Hematopoietic multipotent progenitor cell treated with erythropoietin and hydrocortisone succinate and interleukin-3 and kit ligand, for 15 days (in vitro differentiated cells): Measurements from ENCODE around the gene PRR33.
A peak's percentile ranks its signal among the peaks of the same experiment; 100 is the strongest.

Source experiments
- DNase-seq: peaks from one replicate; pipeline ENCODE4 v3.0.0-alpha.2; 2015; ENCODE audit warnings: low spot score

The PRR33 gene

GRCh38 chr11:1847006-1847735 is 44.5 kb downstream of the PRR33 start:
- DNase-seq = no peak

DNA sequence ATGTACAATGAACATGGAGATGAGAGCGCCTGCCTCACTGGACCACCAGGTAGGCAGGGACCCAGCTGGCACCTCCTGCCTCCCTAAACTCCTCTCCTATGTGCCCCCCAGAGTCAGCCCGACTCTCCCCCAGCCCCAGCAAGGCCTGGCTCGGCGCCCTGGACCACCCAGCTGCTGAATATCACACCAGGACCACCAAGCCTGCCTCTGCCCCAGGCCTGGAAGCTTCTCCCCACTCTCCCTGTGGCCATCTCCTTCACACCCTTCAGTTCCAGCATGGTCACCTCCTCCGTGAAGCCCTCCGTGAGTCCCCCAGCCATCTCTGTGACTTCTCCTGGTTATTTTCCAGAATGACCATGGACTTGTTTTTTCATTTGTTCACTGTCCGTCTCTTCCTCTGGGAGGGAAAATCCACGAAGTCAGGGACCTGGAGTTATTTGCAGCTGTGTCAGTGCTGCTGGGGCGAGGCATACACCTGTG is 45.2 kb downstream of the PRR33 start:
- no peak for DNase-seq

GRCh38 chr11:1845561-1846452 is 45.9 kb downstream of the PRR33 start:
- peak; percentile 41 for DNase-seq

- DNase-seq = no peak
Observed at GRCh38 chr11:1845095-1845429, 46.6 kb downstream of the PRR33 start.

GRCh38 chr11:1844221-1845094 is 47.2 kb downstream of the PRR33 start:
- DNase-seq = peak; percentile 94

DNA sequence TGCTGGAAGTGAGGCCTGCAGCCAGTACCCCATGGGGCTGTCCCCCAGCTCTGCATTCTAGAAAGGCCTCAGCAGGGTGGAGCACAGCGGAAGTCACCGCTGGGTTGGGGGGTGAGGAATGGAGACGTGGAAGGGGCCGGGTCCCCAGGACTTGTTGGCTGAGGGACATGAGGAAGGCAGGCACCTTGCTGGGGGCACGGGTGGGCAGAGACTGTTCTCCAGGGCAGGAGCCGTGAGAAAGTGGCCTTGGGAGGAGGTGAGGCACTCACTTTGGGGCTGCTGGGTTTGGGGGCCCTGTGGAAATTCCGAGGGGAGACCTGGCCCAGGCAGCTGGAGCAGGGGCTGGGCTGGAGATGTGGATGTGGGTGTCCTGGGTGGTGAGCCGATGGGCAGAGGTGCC is 47.9 kb downstream of the PRR33 start:
- peak; percentile 12 for DNase-seq

DNA sequence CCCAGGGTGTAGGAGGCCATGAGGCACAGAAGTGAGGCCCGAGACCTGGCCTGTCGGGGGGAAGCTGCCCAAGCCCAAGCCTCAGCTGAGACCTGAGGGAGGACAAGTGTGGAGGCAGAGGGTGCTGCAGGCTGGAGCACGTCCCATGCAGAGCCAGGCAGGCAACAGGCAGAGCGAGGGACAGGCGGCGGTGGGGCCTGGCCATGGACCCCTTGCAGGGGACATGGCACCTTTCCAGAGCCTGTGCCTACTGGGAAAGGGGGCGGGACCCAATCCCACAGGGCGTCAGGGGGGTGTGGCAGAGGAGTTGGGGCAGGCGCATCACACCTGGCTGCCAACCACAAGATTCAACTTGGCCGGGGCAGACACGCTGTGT is 48.6 kb downstream of the PRR33 start:
- DNase-seq = no peak

DNA sequence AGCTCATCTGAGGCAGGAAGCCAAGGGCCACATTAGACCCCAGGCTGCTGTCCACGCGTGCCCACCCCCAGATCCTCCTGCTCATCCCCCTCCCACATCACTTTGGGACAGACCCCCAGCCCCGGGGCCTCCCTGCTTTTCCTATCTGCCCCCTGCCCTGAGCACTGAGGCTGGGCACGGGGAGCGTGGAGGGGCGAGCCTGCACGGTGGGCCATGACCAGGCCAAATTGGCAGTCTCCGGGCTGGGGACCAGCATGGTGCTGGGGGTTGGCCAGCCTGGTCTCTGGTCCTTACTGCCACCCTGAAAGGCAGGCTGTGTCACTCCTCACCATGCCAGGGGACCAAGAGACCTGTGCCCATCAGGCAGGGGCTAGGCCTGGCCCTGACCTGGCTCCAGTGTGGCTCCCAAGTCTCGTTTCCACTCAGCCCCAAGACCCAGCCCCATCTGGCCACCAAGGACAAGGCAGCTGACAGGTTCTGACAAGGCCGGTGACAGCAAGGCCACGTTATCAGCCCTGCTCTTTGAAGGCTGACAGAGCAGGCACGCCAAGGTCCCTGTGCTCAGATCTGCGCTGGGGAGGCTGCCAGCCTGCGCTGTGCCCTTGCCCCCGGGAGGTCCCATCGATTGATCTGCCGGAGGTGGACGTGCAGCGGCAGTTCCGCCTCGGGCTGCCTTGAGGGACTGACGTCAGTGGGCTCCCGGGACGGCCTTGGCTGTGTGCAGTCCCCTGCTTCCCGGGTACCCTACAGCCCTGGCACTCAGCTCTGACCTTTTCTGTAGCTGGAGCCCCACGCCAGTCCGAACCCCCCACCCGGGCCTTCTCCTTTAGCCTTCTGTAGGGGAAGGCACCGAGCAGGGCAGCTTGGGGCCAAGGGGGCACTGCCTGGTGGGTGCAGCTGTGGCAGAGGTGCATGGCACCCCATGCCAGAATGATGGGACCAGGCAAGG is 49.3 kb downstream of the PRR33 start:
- DNase-seq = peak; percentile 71

GRCh38 chr11:1841511-1842148 is 50.1 kb downstream of the PRR33 start:
- DNase-seq = no peak

DNA sequence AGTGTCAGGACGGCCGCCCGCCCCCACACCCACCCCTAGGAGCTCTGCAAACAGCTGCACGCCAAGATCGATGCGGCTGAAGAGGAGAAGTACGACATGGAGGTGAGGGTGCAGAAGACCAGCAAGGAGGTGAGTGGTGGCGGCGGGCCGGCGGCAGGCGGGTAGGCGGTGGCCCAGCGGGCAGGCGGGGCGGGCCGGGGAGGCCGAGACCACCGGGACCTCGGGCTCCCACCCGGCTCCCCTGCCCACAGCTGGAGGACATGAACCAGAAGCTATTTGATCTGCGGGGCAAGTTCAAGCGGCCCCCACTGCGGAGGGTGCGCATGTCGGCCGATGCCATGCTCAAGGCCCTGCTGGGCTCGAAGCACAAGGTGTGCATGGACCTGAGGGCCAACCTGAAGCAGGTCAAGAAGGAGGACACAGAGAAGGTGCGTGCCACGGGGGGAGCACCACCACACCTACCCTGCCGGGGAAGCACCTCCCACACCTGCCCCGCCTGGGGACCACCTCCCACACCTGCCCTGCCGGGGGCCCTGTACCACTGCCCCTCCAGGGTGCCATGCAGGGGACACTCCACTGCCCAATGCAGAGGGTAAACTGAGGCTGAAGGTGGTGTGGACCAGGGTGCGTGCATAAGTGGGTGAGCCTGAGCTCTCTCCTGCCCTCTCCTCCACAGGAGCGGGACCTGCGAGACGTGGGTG is 50.8 kb downstream of the PRR33 start:
- no peak for DNase-seq

DNA sequence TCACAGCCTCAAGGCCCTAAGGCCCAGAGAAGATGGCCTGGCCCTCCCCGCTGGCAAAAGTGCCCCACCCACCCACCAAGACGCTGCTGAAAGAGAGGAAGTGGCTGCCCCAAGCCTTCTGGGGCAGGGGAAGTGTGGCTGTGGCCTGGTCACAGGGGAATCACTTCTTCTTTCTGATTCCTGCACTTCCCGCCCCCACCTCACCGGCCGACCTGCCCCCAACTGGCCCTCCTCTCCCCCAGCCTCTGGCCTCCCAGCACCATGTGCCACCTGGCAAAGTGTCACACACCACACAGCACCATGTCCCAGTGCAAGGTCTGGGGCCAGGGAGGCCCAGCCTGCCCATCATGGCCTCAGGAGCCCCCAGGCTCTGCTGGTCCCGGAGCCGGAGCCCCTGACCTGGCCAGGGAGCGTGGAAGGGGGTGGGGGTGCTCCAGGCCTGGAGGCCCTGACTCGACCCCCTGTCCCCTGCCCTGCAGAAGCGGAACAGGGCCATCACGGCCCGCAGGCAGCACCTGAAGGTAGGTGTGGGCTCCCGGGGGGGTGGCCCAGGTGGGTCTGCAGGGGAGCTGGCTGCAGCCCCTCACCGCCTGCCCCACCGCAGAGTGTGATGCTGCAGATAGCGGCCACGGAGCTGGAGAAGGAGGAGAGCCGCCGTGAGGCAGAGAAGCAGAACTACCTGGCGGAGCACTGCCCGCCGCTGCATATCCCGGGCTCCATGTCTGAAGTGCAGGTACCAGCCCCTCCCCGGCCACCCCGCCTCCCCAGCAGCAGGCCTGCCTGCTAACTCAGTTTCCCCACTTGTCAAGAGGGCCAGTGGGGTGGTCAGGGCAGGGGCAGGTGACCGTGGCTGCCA is 51.5 kb downstream of the PRR33 start:
- DNase-seq = no peak

DNA sequence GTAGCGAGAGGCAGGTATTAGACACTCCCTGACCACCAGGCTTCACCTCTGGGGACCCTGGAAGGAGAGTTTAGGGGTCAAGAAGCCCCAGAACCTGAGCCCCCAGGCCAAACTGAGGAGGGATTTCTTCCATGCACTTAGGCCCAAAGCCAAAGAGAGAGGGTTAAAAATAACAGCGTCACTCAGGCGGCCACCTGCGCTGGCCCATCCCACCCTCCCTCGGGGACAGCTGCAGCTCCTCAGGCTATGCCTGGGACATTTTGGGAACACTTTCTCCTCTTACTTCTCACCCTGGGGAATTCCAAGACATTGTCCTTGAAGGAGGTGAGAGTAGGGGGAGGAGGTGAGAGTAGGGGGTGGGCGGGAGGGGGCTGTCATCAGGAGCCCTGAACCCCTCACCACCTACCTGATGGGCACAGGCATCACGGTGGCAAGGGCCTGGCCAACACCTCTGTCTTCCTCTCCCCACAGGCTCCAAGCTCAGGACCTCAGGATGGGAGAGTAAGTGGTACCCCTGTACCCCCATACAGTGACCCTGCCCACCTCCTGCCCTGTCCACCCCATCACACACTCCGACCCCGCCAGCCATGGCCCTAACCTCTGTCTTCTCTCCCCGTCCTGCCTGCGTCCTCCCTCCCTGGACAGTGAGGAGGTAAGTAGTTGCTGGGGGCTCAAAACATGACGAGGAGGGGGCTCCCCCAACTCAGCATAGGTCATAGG is 52.3 kb downstream of the PRR33 start:
- DNase-seq = no peak

GRCh38 chr11:1838426-1839144 is 53.1 kb downstream of the PRR33 start, which contains the start of gene TNNI2:
Gene TNNI2, plus strand, starts transcription at chr11:1838981. Its CDS starts 716 bp downstream, at chr11:1839697.
- DNase-seq = no peak
